Osteoblast (primary cell): ENCODE measurements around the gene PPP3CA. TPM values are rescaled to one million over a fixed set of nuclear protein-coding genes. Genes with fewer than 3 reads are reported as not detected.

Experiments used
- DNase-seq: peaks from one replicate; pipeline ENCODE4 v3.0.0; 2011; ENCODE audit warnings: low spot score, mixed read lengths; ENCODE audit not compliant: insufficient read length; ENCODE audit errors: missing footprints
- H2AFZ ChIP-seq: 2 replicates; pipeline ENCODE4 v1.6.0; 2011; ENCODE audit warnings: mild to moderate bottlenecking, low read length
- H3K27ac ChIP-seq: 2 replicates; pipeline ENCODE4 v1.5.1; 2011; ENCODE audit warnings: mild to moderate bottlenecking, low read depth, low read length, moderate library complexity
- H3K27me3 ChIP-seq: 2 replicates; pipeline ENCODE4 v1.6.0; 2012; ENCODE audit warnings: mild to moderate bottlenecking, control low read depth, inconsistent platforms, low read length, moderate library complexity; ENCODE audit not compliant: insufficient read depth
- H3K36me3 ChIP-seq: 2 replicates; pipeline ENCODE4 v1.5.1; 2011; ENCODE audit warnings: mild to moderate bottlenecking, low read length, control low read depth, moderate library complexity; ENCODE audit not compliant: insufficient read depth
- H3K4me1 ChIP-seq: 2 replicates; pipeline ENCODE4 v1.5.1; 2011; ENCODE audit warnings: mild to moderate bottlenecking, low read length, control low read depth, moderate library complexity; ENCODE audit not compliant: insufficient read depth
- H3K4me2 ChIP-seq: 2 replicates; pipeline ENCODE4 v1.6.0; 2011; ENCODE audit warnings: mild to moderate bottlenecking, low read length; ENCODE audit not compliant: insufficient read depth
- H3K4me3 ChIP-seq: fragments of 200-600 bp; sonication (generic); 3 replicates; pipeline ENCODE4 v1.5.1; 2012; ENCODE audit warnings: mild to moderate bottlenecking, low read length, inconsistent platforms; ENCODE audit not compliant: insufficient read depth
- H3K79me2 ChIP-seq: 2 replicates; pipeline ENCODE4 v1.6.0; 2012; ENCODE audit warnings: mild to moderate bottlenecking, low read length, control low read depth, inconsistent platforms; ENCODE audit not compliant: insufficient read depth
- H3K9me3 ChIP-seq: 2 replicates; pipeline ENCODE4 v1.5.1; 2011; ENCODE audit warnings: low read depth, low read length, control low read depth
- H4K20me1 ChIP-seq: 2 replicates; pipeline ENCODE4 v1.6.0; 2012; ENCODE audit warnings: mild to moderate bottlenecking, low read length, control low read depth; ENCODE audit not compliant: insufficient read depth
- CTCF ChIP-seq: IDR thresholded peaks from 2 replicates; pipeline ENCODE4 v1.5.1; 2011; ENCODE audit warnings: mild to moderate bottlenecking, low read depth, low read length, moderate library complexity; ENCODE audit errors: extremely low read depth
- total RNA-seq: library from RNA; depleted of rRNA; stranded (reverse); fragments of >200 nt; gene quantifications from 2 replicates; pipeline ENCODE4 v1.2.3, GENCODE V29; 2012

Gene PPP3CA
- total RNA-seq, 1 donor, result 80.0 TPM

GRCh38 chr4:101291198-101291597, 56.1 kb downstream of the PPP3CA start:
- Histone ChIP-seq H3K27me3 (no peaks in the 10 kb centered on the region), H4K20me1 (peaks cover 39% of the 10 kb centered on the region), H3K4me3 (no peak overlapping the region), H3K36me3 (no peaks in the 10 kb centered on the region), H3K9me3 (no peaks in the 10 kb centered on the region), H3K79me2 (peaks cover 59% of the 10 kb centered on the region), H3K4me1 (peaks cover 12% of the 10 kb centered on the region), H3K27ac (no peak overlapping the region), H3K4me2 (no peak overlapping the region), H2AFZ (no peak overlapping the region)
- no peak for TF ChIP-seq CTCF
- DNase-seq, result no peak

- Histone ChIP-seq H4K20me1 (peaks cover 42% of the 10 kb centered on the region), H3K9me3 (no peaks in the 10 kb centered on the region), H3K4me3 (no peak overlapping the region), H3K27me3 (no peaks in the 10 kb centered on the region), H2AFZ (no peak overlapping the region), H3K4me2 (no peak overlapping the region), H3K36me3 (no peaks in the 10 kb centered on the region), H3K27ac (no peak overlapping the region), H3K79me2 (peaks cover 64% of the 10 kb centered on the region), H3K4me1 (peaks cover 17% of the 10 kb centered on the region)
- DNase-seq, result no peak
- no peak for TF ChIP-seq CTCF
These were observed 56.7 kb downstream of the PPP3CA start for GRCh38 chr4:101290654-101291053.

- peaks cover 19% of the 10 kb centered on the region for H3K4me1 ChIP-seq
- no peak for DNase-seq
- H3K36me3 ChIP-seq, result no peaks in the 10 kb centered on the region
- no peak overlapping the region for H3K4me2 ChIP-seq
- H3K9me3 ChIP-seq, result no peaks in the 10 kb centered on the region
- H3K27me3 ChIP-seq, result no peaks in the 10 kb centered on the region
- peaks cover 51% of the 10 kb centered on the region for H4K20me1 ChIP-seq
- H3K27ac ChIP-seq, result no peak overlapping the region
- no peak overlapping the region for H3K4me3 ChIP-seq
- no peak overlapping the region for H2AFZ ChIP-seq
- no peak for TF ChIP-seq CTCF
- peaks cover 71% of the 10 kb centered on the region for H3K79me2 ChIP-seq
These were observed 58.0 kb downstream of the PPP3CA start for GRCh38 chr4:101289306-101289705.

- Histone ChIP-seq H3K9me3 (no peaks in the 10 kb centered on the region), H3K27ac (no peak overlapping the region), H3K27me3 (no peaks in the 10 kb centered on the region), H3K4me2 (peak overlapping the region; percentile 37), H3K79me2 (peaks cover 73% of the 10 kb centered on the region), H3K4me3 (no peak overlapping the region), H4K20me1 (peaks cover 50% of the 10 kb centered on the region), H3K36me3 (no peaks in the 10 kb centered on the region), H3K4me1 (peaks cover 18% of the 10 kb centered on the region), H2AFZ (no peak overlapping the region)
- TF ChIP-seq CTCF, result no peak
- no peak for DNase-seq
These were observed 58.8 kb downstream of the PPP3CA start for GRCh38 chr4:101288365-101289145.
